Fibroblast of skin of left quadriceps (primary cell): Measurements from ENCODE around the gene PHC2.
"Not testable (repeated sequence)": the region's sequence is repeated elsewhere in the genome, so short reads cannot be mapped to it uniquely, and the experiment has no call there.

ENCODE experiments used
- DNase-seq, 2 experiments: peaks; one replicate each; pipeline ENCODE4 v3.0.0-alpha.2; 2013; ENCODE audit warnings: low read depth in 2 of 2

The PHC2 gene

GRCh38 chr1:33314416-33314815 is 116.5 kb downstream of the PHC2 start:
- DNase-seq = no peak

GRCh38 chr1:33312413-33312749 is 118.5 kb downstream of the PHC2 start:
- no peak for DNase-seq

- no peak for DNase-seq
Observed at GRCh38 chr1:33311706-33312412, 119.0 kb downstream of the PHC2 start.

- DNase-seq = no peak
Observed at GRCh38 chr1:33310702-33311101, 120.2 kb downstream of the PHC2 start.

GRCh38 chr1:33309351-33309750 is 121.5 kb downstream of the PHC2 start:
- not testable (repeated sequence) for DNase-seq

GRCh38 chr1:33307494-33307864 is 123.4 kb downstream of the PHC2 start:
- DNase-seq = no peak

GRCh38 chr1:33306653-33307493 is 124.0 kb downstream of the PHC2 start:
- DNase-seq = no peak

GRCh38 chr1:33305816-33306652 is 124.9 kb downstream of the PHC2 start:
- no peak for DNase-seq

GRCh38 chr1:33305016-33305415 is 125.9 kb downstream of the PHC2 start:
- DNase-seq = no peak

- DNase-seq = no peak
Observed at GRCh38 chr1:33302325-33302724, 128.6 kb downstream of the PHC2 start.

GRCh38 chr1:33301273-33301984 is 129.5 kb downstream of the PHC2 start:
- no peak for DNase-seq

GRCh38 chr1:33300673-33301072 is 130.2 kb downstream of the PHC2 start:
- DNase-seq = peak; percentile 50 to 60

- no peak for DNase-seq
Observed at GRCh38 chr1:33299461-33300155, 131.3 kb downstream of the PHC2 start.

- DNase-seq = peak; percentile 9 to 13
Observed at GRCh38 chr1:33298623-33299277, 132.1 kb downstream of the PHC2 start.

- no peak for DNase-seq
Observed at GRCh38 chr1:33297911-33298622, 132.8 kb downstream of the PHC2 start.

- no peak for DNase-seq
Observed at GRCh38 chr1:33296824-33297223, 134.1 kb downstream of the PHC2 start.

GRCh38 chr1:33296082-33296458 is 134.8 kb downstream of the PHC2 start:
- DNase-seq = no peak

GRCh38 chr1:33295450-33296081 is 135.3 kb downstream of the PHC2 start:
- DNase-seq = peak; percentile 48 to 49

- no peak for DNase-seq
Observed at GRCh38 chr1:33295023-33295422, 135.9 kb downstream of the PHC2 start.
